Measurements from ENCODE around the gene PSD4.
A peak's percentile ranks its signal among the peaks of the same experiment; 100 is the strongest.

PSD4 gene

GRCh38 chr2:113167115-113167932 lies 6.4 kb upstream of the PSD4 start:
- peak in 1 of 3 donors; percentile 37 for DNase-seq (ENCODE audit: low read depth in 2 of 3, low spot score in 1 of 3)

- no peak for DNase-seq (ENCODE audit: low read depth in 2 of 3, low spot score in 1 of 3)
These were observed 5.8 kb upstream of the PSD4 start for GRCh38 chr2:113167962-113168340.

GRCh38 chr2:113169002-113169530 lies 4.7 kb upstream of the PSD4 start:
- DNase-seq (ENCODE audit: low read depth in 2 of 3, low spot score in 1 of 3) = peak in 1 of 3 donors; percentile 20

DNA sequence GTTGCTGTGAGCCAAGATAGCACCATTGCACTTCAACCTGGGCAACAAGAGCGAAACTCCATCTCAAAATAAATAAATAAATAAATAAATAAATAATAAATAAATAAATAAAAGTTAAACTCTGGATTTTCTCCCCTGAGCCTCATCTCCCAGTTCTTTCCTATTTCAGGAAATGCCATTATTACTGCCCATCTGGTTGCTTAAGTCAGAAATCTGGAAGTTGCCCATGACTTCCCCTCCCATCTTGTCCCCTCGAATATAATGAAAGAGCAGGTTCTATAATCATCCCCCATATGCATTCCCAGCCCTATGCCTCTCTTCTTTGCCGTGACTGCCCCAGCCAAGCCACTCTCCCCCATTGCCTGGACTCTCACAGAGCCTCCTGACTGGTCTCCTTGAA lies 4.2 kb upstream of the PSD4 start:
- no peak for DNase-seq (ENCODE audit: low read depth in 2 of 3, low spot score in 1 of 3)

DNA sequence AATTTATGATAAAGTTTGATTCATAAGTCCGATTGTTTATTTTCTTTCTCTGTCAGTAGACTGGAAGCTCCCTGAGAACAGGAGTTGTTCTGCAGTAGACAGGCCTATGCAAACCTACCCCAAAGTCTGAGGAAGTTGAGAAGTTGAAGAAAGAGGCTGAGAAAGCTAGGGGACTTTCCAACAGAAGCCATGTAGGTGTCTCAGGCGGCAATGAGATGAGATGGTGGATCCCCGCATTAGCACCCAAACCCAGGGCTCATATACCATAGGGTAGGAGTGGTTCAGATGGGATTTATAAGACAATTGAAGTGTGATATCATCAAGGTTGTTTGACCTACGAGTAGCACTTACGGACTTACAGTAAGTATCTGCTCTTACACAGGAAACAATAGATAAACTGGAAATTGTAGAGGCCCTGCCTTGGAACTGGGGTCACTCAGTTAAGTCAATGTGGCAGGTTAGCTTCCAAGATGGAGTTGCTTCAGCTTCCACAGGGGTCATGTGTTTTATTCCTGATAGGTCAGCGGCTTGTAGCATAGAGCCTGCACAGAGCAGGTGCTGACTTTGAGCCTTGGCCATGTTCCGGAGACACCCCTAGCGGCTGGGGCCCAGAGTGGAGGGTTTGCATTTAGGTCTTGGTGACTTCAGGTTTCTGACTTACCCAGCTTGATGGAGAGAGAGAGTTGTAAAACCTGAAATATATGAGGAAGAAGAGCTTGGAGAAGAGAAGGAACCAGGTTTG lies 2.3 kb upstream of the PSD4 start:
- DNase-seq (ENCODE audit: low read depth in 2 of 3, low spot score in 1 of 3) = no peak

- DNase-seq (ENCODE audit: low read depth in 2 of 3, low spot score in 1 of 3) = no peak
These were observed 840 bp upstream of the PSD4 start for GRCh38 chr2:113172721-113173541.

GRCh38 chr2:113174376-113174750 lies 592 bp downstream of the PSD4 start:
- no peak for DNase-seq (ENCODE audit: low read depth in 2 of 3, low spot score in 1 of 3)

GRCh38 chr2:113175042-113175628 lies 1.4 kb downstream of the PSD4 start:
- DNase-seq (ENCODE audit: low read depth in 2 of 3, low spot score in 1 of 3) = peak; percentile 52 to 71 (median 55)

- no peak for DNase-seq (ENCODE audit: low read depth in 2 of 3, low spot score in 1 of 3)
These were observed 2.2 kb downstream of the PSD4 start for GRCh38 chr2:113175736-113176695.

GRCh38 chr2:113176696-113177355 lies 3.1 kb downstream of the PSD4 start:
- DNase-seq (ENCODE audit: low read depth in 2 of 3, low spot score in 1 of 3) = no peak

DNA sequence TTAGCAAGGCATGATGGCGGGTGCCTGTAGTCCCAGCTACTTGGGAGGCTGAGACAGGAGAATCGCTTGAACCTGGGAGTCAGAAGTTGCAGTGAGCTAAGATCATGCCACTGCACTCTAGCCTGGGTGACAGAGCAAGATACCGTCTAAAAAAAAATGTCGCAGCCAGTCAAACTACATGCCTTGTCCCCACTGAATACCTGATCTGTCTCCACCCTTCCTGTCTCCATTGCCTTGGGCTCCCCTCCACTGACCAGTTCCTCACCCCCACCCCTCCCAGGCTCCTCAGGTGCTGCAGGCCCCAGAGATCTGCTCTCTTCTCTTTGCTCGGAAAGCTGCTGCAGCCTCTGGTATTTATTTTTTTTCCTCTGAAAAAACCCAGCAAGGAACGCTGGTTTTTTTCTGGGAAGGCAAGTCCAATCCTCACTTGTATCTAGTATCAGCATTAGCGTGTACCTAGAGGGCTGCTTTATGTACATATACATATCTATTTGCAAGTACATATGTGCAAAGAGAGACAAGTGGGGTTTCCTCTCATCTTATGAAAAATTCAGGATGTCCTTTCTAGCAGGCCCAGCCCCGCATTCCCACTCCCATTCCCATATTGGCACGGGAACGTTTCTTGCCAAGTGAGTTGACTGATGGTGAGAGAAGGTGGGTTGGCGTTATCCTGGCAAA lies 4.4 kb downstream of the PSD4 start:
- no peak for DNase-seq (ENCODE audit: low read depth in 2 of 3, low spot score in 1 of 3)

DNA sequence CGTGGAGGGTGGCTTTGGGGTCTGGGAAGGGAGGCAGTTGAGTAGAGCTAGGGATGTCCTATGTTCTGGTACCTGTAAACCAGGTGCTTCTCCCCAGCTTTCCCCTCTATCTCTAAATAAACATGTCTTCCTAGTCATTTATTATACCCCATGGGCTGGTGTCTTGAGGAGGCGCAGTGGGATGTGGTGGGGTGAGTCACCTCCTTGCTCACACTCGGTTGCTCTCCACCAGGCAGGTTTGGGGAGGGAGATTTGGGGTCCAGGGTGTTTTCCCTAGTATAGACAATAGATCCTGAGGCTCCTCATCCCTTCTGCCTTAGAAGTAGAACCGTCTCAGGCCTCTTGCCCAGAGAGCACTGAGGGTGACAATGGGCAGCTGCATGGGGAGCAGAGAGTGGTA lies 5.1 kb downstream of the PSD4 start:
- DNase-seq (ENCODE audit: low read depth in 2 of 3, low spot score in 1 of 3) = no peak

DNA sequence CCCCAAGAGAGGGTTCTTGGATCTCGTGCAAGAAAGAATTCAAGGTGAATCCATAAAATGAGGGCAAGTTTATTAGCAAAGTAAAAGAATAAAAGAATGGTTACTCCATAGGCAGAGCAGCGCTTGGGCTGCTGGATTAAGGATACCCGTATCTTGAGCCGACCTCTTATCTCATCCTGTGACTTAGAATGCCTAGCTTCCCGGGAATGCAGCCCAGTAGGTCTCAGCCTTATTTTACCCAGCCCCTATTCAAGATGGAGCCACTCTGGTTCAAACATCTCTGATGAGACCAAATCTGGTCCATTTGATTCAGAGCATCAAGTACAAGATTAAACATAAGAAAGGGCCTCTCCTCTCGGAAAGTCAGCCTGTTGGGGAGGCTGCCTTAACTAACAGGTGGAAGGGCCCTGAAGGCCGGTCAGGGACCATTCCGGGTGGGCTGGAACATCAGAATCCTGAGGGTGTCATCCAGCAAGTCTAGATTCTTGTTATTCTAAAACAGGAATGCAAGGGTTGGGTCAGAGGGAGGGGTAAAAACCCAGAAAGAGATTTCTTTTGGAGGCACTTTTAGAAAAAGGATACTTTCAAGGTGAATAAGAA lies 5.8 kb downstream of the PSD4 start:
- DNase-seq (ENCODE audit: low read depth in 2 of 3, low spot score in 1 of 3) = no peak

- DNase-seq (ENCODE audit: low read depth in 2 of 3, low spot score in 1 of 3) = no peak
These were observed 6.6 kb downstream of the PSD4 start for GRCh38 chr2:113180131-113180946.

- DNase-seq (ENCODE audit: low read depth in 2 of 3, low spot score in 1 of 3) = no peak
These were observed 7.7 kb downstream of the PSD4 start for GRCh38 chr2:113181258-113182051.

DNA sequence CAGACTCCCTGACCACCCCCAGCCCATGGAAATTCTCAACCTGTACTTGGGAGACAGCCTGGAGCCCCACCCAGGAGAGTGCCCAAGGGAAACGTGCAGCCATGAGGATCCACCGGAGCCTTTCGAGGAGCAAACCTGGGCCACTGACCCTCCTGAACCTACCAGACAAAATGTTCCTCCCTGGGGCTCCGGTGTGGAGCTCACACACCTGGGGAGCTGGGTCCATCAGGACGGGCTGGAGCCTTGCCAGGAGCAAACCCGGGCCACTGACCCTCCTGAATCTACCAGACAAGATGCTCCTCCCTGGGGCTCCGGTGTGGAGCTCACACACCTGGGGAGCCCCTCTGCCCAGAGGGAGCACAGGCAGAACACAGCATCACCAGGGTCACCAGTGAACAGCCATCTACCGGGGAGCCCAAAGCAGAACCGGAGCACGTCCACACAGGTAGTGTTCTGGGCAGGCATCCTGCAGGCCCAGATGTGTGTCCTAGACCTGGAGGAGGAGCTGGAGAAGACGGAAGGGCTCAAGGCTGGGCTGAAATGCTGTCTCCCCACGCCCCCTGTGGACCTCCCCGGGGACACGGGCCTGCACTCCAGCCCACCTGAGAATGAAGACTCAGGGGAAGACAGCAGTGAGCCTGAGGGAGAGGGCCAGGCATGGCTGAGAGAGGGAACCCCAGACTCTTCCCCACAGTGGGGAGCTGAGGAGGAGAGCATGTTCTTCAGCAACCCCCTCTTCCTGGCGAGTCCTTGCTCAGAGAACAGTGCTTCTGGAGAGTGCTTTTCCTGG lies 8.9 kb downstream of the PSD4 start:
- no peak for DNase-seq (ENCODE audit: low read depth in 2 of 3, low spot score in 1 of 3)
